Spleen (tissue), 11 donors: Measurements from ENCODE around the gene NEK10. TPM values are rescaled to one million over a fixed set of nuclear protein-coding genes. Genes with fewer than 3 reads are reported as not detected.

ENCODE experiments used
- DNase-seq: peaks from one replicate; pipeline ENCODE4 v3.0.0-alpha.2; 2020
- H3K27ac ChIP-seq, 8 donors: fragments of 200-600 bp; sonication (generic) in 7 of 8; 1 replicate in 4 of 8; 2 replicates in 4 of 8; pipeline versions ENCODE4 v1.5.0 to v1.8.0; 2016 to 2021; ENCODE audit warnings: inconsistent platforms in 4 of 8, mild to moderate bottlenecking in 4 of 8, moderate library complexity in 1 of 8
- H3K27me3 ChIP-seq, 7 donors: fragments of 200-600 bp; sonication (generic) in 6 of 7; replicated peaks in 1 of 7; 1 replicate in 4 of 7; 2 replicates in 3 of 7; pipeline versions ENCODE4 v1.5.0 to v1.8.0; 2016 to 2021; ENCODE audit warnings: inconsistent platforms in 3 of 7, mild to moderate bottlenecking in 1 of 7
- H3K36me3 ChIP-seq, 6 donors: fragments of 200-600 bp; sonication (generic) in 5 of 6; 1 replicate in 4 of 6; 2 replicates in 2 of 6; pipeline versions ENCODE4 v1.5.0 to v1.8.0; 2016 to 2021; ENCODE audit warnings: inconsistent platforms in 2 of 6
- H3K4me1 ChIP-seq, 6 donors: fragments of 200-600 bp; sonication (generic) in 5 of 6; 1 replicate in 3 of 6; 2 replicates in 3 of 6; pipeline versions ENCODE4 v1.5.0 to v1.8.0; 2016 to 2021; ENCODE audit warnings: inconsistent platforms in 3 of 6
- H3K4me3 ChIP-seq, 8 donors: fragments of 200-600 bp; sonication (generic) in 7 of 8; 1 replicate in 4 of 8; 2 replicates in 4 of 8; pipeline versions ENCODE4 v1.5.0 to v1.8.0; 2016 to 2021; ENCODE audit warnings: inconsistent platforms in 4 of 8, mild to moderate bottlenecking in 4 of 8, moderate library complexity in 2 of 8
- H3K9me3 ChIP-seq, 8 donors: fragments of 200-600 bp; sonication (generic) in 7 of 8; 1 replicate in 4 of 8; 2 replicates in 4 of 8; pipeline versions ENCODE4 v1.5.0 to v1.8.0; 2016 to 2021; ENCODE audit warnings: inconsistent platforms in 4 of 8
- CTCF ChIP-seq, 11 experiments: fragments of 200-600 bp in 7 of 11; fragments of 450-650 bp in 4 of 11; sonication (generic) in 4 of 11; IDR thresholded peaks in 8 of 11; conservative IDR thresholded peaks in 3 of 11; 1 replicate in 7 of 11; 2 replicates in 4 of 11; pipeline versions ENCODE4 v1.4.0 to v1.8.0; 2016 to 2021; ENCODE audit warnings: antibody characterized with exemption in 11 of 11, inconsistent platforms in 4 of 11, mild to moderate bottlenecking in 1 of 11
- POLR2A ChIP-seq, 3 donors: fragments of 450-650 bp; IDR thresholded peaks; one replicate each; pipeline ENCODE4 v1.5.1; 2017; ENCODE audit warnings: antibody characterized with exemption in 3 of 3, mild to moderate bottlenecking in 1 of 3
- POLR2AphosphoS5 ChIP-seq, 3 donors: sonication (generic); formaldehyde crosslinking; IDR thresholded peaks; one replicate each; pipeline ENCODE4 v1.5.1; 2017; ENCODE audit warnings: antibody characterized with exemption in 3 of 3
- WGBS, 5 donors: extraction: QIAGEN DNeasy Blood & Tissue Kit in 3 of 5; methylation state at CpG; one replicate each; pipeline versions ENCODE4 v1.1.5 to v1.1.7; 2013 to 2018; 5-methylcytosine and 5-hydroxymethylcytosine counted together
- intact Hi-C: fragments of 100-400 bp; cut with DNase I; formaldehyde crosslinking; loops from one replicate; pipeline ENCODE4 v1.15.0; 2023; ENCODE audit warnings: low total_unique reads
- polyA plus RNA-seq, 3 donors: library from polyadenylated mRNA; stranded (reverse); fragments of 200-250 nt; gene quantifications; one replicate each; pipeline ENCODE4 v1.2.1, GENCODE V29; 2013
- total RNA-seq, 7 donors: library from RNA; depleted of rRNA in 3 of 7; stranded (reverse); fragments of >200 nt in 3 of 7; fragmentation: NEBNext Ultra II Directional in 4 of 7; extraction: Animal tissue kit (Norgen Biotek cat#: 25700) in 4 of 7; gene quantifications; one replicate each; pipeline versions ENCODE4 v1.1.0 to v1.2.1, GENCODE V29; 2016 to 2021
- donor health status: healthy with polysubstance abuse.
- donor health status: DM: no; HTN: no; CAD: no; lungs with moderate emphysema.
- donor health status: DM: no; HTN: no; CAD: no.
- donor health status: Bipolar disorder and iron deficiency.
- donor health status: healthy.
- donor health status: DM: no; HTN: no; CAD: no.
- donor health status: DM: yes; HTN: yes; CAD: no.

The NEK10 gene
- total and polyA plus RNA-seq, 10 donors, result 0.29 to 4.1 (median 1.7) TPM

GRCh38 chr3:27193056-27193455, 176.1 kb downstream of the NEK10 start:
- DNase-seq, result no peak
- Histone ChIP-seq H3K27me3 (no peaks in the 10 kb centered on the region), H3K27ac (no peak overlapping the region), H3K36me3 (no peaks in the 10 kb centered on the region), H3K4me1 (no peaks in the 10 kb centered on the region), H3K4me3 (no peak overlapping the region), H3K9me3 (peaks cover 0 to 2% (median 0%) of the 10 kb centered on the region in 8 donors)
- intact Hi-C loops, result no loop called here
- 65 to 77% (median 73%) methylated on average over 2 of the region's 2 CpGs for WGBS, 5 donors
- TF ChIP-seq POLR2A (IDR thresholded peaks at IDR 0.05), result no peak
- no peak for TF ChIP-seq POLR2AphosphoS5 (IDR thresholded peaks at IDR 0.05)
- no peak for TF ChIP-seq CTCF (IDR thresholded peaks at IDR 0.05 in 8 of 11, conservative IDR thresholded peaks at IDR 0.05 in 3 of 11)

GRCh38 chr3:27186013-27186412, 183.2 kb downstream of the NEK10 start:
- WGBS, 5 donors, result 82 to 98% (median 89%) methylated on average over 5 of the region's 5 CpGs
- no peaks in the 10 kb centered on the region for H3K27me3 ChIP-seq
- intact Hi-C loops, result no loop called here
- no peak for TF ChIP-seq CTCF (IDR thresholded peaks at IDR 0.05 in 8 of 11, conservative IDR thresholded peaks at IDR 0.05 in 3 of 11)
- H3K4me3 ChIP-seq, result no peak overlapping the region
- H3K27ac ChIP-seq, result no peak overlapping the region
- no peaks in the 10 kb centered on the region for H3K9me3 ChIP-seq
- no peak for DNase-seq
- no peaks in the 10 kb centered on the region for H3K36me3 ChIP-seq
- no peaks in the 10 kb centered on the region for H3K4me1 ChIP-seq

DNA sequence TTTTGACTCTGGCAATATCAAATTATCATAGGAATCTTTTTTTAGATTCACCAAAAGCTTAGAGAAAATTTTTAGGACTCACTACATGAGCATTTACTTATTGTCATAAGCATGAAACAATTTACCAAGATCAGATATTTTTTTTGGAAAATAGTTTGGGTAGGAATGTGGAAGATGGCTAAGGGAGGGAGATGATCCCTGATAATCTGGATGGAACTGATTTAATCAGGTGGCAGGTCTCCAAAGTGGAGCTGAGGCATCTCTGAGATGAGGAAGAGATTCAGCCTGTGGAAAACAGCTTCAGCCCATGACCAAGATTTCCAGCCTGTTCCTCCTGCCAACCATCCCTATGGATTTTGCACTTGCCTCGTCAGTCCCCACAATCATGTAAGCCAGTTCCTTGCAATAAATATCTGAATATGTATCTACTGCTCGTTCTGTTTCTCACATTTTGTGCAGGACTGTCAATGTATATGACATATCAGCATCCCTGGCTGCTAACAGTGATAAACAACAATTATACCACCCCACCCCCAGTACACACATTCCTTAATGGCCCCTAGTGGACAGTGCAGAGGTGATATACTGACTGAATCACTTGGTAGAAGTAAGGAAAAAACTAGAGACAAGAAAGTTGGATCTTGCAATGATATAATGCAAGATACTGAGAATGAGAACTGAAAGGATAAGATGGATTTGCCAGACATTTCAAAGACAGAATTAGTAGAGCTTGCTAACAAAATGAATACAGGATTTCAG, 183.8 kb downstream of the NEK10 start:
- WGBS, 5 donors, result 61 to 86% (median 68%) methylated on average over 2 of the region's 2 CpGs
- TF ChIP-seq POLR2AphosphoS5 (IDR thresholded peaks at IDR 0.05) (no peak), CTCF (IDR thresholded peaks at IDR 0.05 in 8 of 11, conservative IDR thresholded peaks at IDR 0.05 in 3 of 11) (no peak), POLR2A (IDR thresholded peaks at IDR 0.05) (no peak)
- intact Hi-C loops, result no loop called here
- H3K36me3 ChIP-seq, result no peaks in the 10 kb centered on the region
- H3K9me3 ChIP-seq, result no peaks in the 10 kb centered on the region
- no peak for DNase-seq
- H3K4me3 ChIP-seq, result no peak overlapping the region
- no peaks in the 10 kb centered on the region for H3K27me3 ChIP-seq
- no peak overlapping the region for H3K27ac ChIP-seq
- H3K4me1 ChIP-seq, result no peaks in the 10 kb centered on the region

DNA sequence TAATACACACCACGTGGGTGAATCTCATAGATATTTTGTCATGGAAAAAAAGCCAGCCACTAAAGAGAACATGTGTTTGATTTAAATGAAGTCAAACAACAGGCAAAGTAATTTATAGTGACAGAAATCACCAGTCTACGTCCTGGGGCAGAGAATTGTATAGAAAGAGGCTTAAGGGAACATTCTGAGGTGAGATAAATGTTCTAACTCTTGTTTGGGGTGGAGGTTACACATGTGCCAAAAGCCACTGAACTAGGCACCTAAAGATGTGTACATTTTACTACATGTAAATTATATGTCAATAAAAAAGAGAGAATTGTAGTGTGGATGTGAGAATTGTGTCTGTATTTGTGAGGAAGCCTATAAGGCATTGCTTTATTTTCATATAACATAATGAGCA, 184.9 kb downstream of the NEK10 start:
- Histone ChIP-seq H3K4me3 (no peak overlapping the region), H3K27ac (no peak overlapping the region), H3K9me3 (no peaks in the 10 kb centered on the region), H3K4me1 (no peaks in the 10 kb centered on the region), H3K36me3 (no peaks in the 10 kb centered on the region), H3K27me3 (no peaks in the 10 kb centered on the region)
- no peak for TF ChIP-seq POLR2A (IDR thresholded peaks at IDR 0.05)
- no peak for TF ChIP-seq POLR2AphosphoS5 (IDR thresholded peaks at IDR 0.05)
- no peak for TF ChIP-seq CTCF (IDR thresholded peaks at IDR 0.05 in 8 of 11, conservative IDR thresholded peaks at IDR 0.05 in 3 of 11)
- no peak for DNase-seq
- intact Hi-C loops, result no loop called here
- WGBS, 5 donors, result 47 to 68% (median 58%) methylated on average over 2 of the region's 2 CpGs
